Neural cell (in vitro differentiated cells): ENCODE results near the gene TAS2R38.

Source experiments
- CTCF ChIP-seq: fragments of 450-650 bp; IDR thresholded peaks from 2 replicates; pipeline ENCODE4 v1.5.1; 2014; ENCODE audit warnings: antibody characterized with exemption, mild to moderate bottlenecking, moderate library complexity; ENCODE audit not compliant: poor library complexity, severe bottlenecking
- EP300 ChIP-seq: fragments of 450-650 bp; conservative IDR thresholded peaks from 2 replicates; pipeline ENCODE4 v1.6.1; 2014; ENCODE audit warnings: antibody characterized with exemption, mild to moderate bottlenecking, moderate library complexity; ENCODE audit not compliant: poor library complexity, severe bottlenecking
- EZH2 ChIP-seq: fragments of 200-600, 300-800 bp; shearing (Covaris generic), sonication (generic); IDR thresholded peaks from 2 replicates; pipeline ENCODE4 v1.6.1; 2014; ENCODE audit warnings: antibody characterized with exemption, low read length, borderline replicate concordance, mild to moderate bottlenecking; ENCODE audit not compliant: insufficient read depth, poor library complexity, severe bottlenecking
- MXI1 ChIP-seq: fragments of 450-650 bp; conservative IDR thresholded peaks from 2 replicates; pipeline ENCODE4 v1.6.1; 2014; ENCODE audit warnings: antibody characterized with exemption, mild to moderate bottlenecking; ENCODE audit not compliant: poor library complexity, severe bottlenecking
- POLR2AphosphoS5 ChIP-seq: IDR thresholded peaks from 2 replicates; pipeline ENCODE4 v1.6.1; 2012
- SMC3 ChIP-seq: fragments of 450-650 bp; conservative IDR thresholded peaks from 2 replicates; pipeline ENCODE4 v1.6.1; 2014; ENCODE audit warnings: antibody characterized with exemption, mild to moderate bottlenecking, moderate library complexity; ENCODE audit not compliant: poor library complexity
- TAF1 ChIP-seq: IDR thresholded peaks from 2 replicates; pipeline ENCODE4 v1.6.1; 2012; ENCODE audit warnings: low read depth

DNA sequence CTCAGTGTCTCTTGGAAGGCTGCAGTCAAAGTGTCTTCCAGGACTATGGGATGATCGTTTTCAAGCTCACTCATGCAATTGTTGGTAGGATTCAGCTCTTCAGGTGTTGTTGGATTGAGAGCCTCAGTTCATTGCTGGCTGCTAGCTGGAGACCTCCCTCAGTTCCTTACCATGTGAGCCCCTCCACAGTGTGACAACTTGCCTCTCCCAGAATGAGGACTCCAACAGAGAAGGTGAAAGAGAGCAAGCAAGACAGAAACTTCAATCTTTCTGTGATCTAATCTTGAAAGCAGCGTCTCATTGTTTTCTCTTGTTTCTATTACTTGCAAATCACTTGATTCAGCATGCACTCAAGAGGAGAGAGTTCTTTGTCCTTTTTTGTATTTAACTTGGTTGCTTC lies 44.6 kb upstream of the TAS2R38 start:
- TF ChIP-seq SMC3, result no peak
- TF ChIP-seq TAF1, result no peak
- no peak for TF ChIP-seq MXI1
- TF ChIP-seq EP300, result no peak
- no peak for TF ChIP-seq CTCF
- no peak for TF ChIP-seq EZH2
- TF ChIP-seq POLR2AphosphoS5, result no peak
